ENCODE measurements around the gene RASSF9. TPM values are rescaled to one million over a fixed set of nuclear protein-coding genes. Genes with fewer than 3 reads are reported as not detected.

The RASSF9 gene
- total RNA-seq (ENCODE audit: unreplicated experiment), result not detected
- long read RNA-seq, result 0 reads

GRCh38 chr12:85836197-85837090 is at the start of gene RASSF9:
TSS of gene RASSF9 (minus strand) at chr12:85836409. CDS start at chr12:85836201, 208 bp downstream.
- Mint-ChIP-seq H3K27ac (ENCODE audit: unreplicated experiment) (no peak within 1 kb of the TSS), H3K4me1 (ENCODE audit: low read depth, unreplicated experiment) (no peaks in the 10 kb centered on the region), H3K27me3 (ENCODE audit: unreplicated experiment) (no peaks in the 10 kb centered on the region), H3K9me3 (ENCODE audit: unreplicated experiment) (no peaks in the 10 kb centered on the region), H3K36me3 (ENCODE audit: unreplicated experiment) (no peaks in the 10 kb centered on the region), H3K4me3 (ENCODE audit: unreplicated experiment) (no peak within 1 kb of the TSS)
- no peak for DNase-seq
- no peak for TF ChIP-seq CTCF (IDR thresholded peaks at IDR 0.05; ENCODE audit: partially characterized antibody, unreplicated experiment)

GRCh38 chr12:85883763-85884162 is 47.6 kb upstream of the RASSF9 start:
- DNase-seq, result no peak
- H3K9me3 Mint-ChIP-seq (ENCODE audit: unreplicated experiment), result no peaks in the 10 kb centered on the region
- H3K36me3 Mint-ChIP-seq (ENCODE audit: unreplicated experiment), result no peaks in the 10 kb centered on the region
- no peak for TF ChIP-seq CTCF (IDR thresholded peaks at IDR 0.05; ENCODE audit: partially characterized antibody, unreplicated experiment)
- H3K27ac Mint-ChIP-seq (ENCODE audit: unreplicated experiment), result no peak overlapping the region
- H3K4me3 Mint-ChIP-seq (ENCODE audit: unreplicated experiment), result no peak overlapping the region
- H3K4me1 Mint-ChIP-seq (ENCODE audit: low read depth, unreplicated experiment), result no peaks in the 10 kb centered on the region
- H3K27me3 Mint-ChIP-seq (ENCODE audit: unreplicated experiment), result no peaks in the 10 kb centered on the region

GRCh38 chr12:85877459-85877858 is 41.2 kb upstream of the RASSF9 start:
- Mint-ChIP-seq H3K27me3 (ENCODE audit: unreplicated experiment) (no peaks in the 10 kb centered on the region), H3K4me3 (ENCODE audit: unreplicated experiment) (no peak overlapping the region), H3K4me1 (ENCODE audit: low read depth, unreplicated experiment) (peaks cover 2% of the 10 kb centered on the region), H3K27ac (ENCODE audit: unreplicated experiment) (no peak overlapping the region), H3K9me3 (ENCODE audit: unreplicated experiment) (no peaks in the 10 kb centered on the region), H3K36me3 (ENCODE audit: unreplicated experiment) (no peaks in the 10 kb centered on the region)
- no peak for DNase-seq
- no peak for TF ChIP-seq CTCF (IDR thresholded peaks at IDR 0.05; ENCODE audit: partially characterized antibody, unreplicated experiment)

GRCh38 chr12:85874031-85874461 is 37.8 kb upstream of the RASSF9 start, which contains the start of gene NTS:
TSS of gene NTS (plus strand) at chr12:85874295. CDS start at chr12:85874404, 109 bp downstream.
- DNase-seq, result no peak
- H3K9me3 Mint-ChIP-seq (ENCODE audit: unreplicated experiment), result no peaks in the 10 kb centered on the region
- no peaks in the 10 kb centered on the region for H3K36me3 Mint-ChIP-seq (ENCODE audit: unreplicated experiment)
- H3K4me3 Mint-ChIP-seq (ENCODE audit: unreplicated experiment), result peak within 1 kb of the TSS; percentile 13
- H3K4me1 Mint-ChIP-seq (ENCODE audit: low read depth, unreplicated experiment), result peaks cover 2% of the 10 kb centered on the region
- peak within 1 kb of the TSS; percentile 9 for H3K27ac Mint-ChIP-seq (ENCODE audit: unreplicated experiment)
- TF ChIP-seq CTCF (IDR thresholded peaks at IDR 0.05; ENCODE audit: partially characterized antibody, unreplicated experiment), result no peak
- H3K27me3 Mint-ChIP-seq (ENCODE audit: unreplicated experiment), result no peaks in the 10 kb centered on the region

- H3K36me3 Mint-ChIP-seq (ENCODE audit: unreplicated experiment), result no peaks in the 10 kb centered on the region
- no peaks in the 10 kb centered on the region for H3K9me3 Mint-ChIP-seq (ENCODE audit: unreplicated experiment)
- H3K27me3 Mint-ChIP-seq (ENCODE audit: unreplicated experiment), result no peaks in the 10 kb centered on the region
- no peak overlapping the region for H3K4me3 Mint-ChIP-seq (ENCODE audit: unreplicated experiment)
- no peak overlapping the region for H3K27ac Mint-ChIP-seq (ENCODE audit: unreplicated experiment)
- peaks cover 2% of the 10 kb centered on the region for H3K4me1 Mint-ChIP-seq (ENCODE audit: low read depth, unreplicated experiment)
- DNase-seq, result no peak
- TF ChIP-seq CTCF (IDR thresholded peaks at IDR 0.05; ENCODE audit: partially characterized antibody, unreplicated experiment), result peak; percentile 75
These were observed 36.4 kb upstream of the RASSF9 start for GRCh38 chr12:85872497-85873091.
